ENCODE results near the gene SLC9A7.

Gene SLC9A7

DNA sequence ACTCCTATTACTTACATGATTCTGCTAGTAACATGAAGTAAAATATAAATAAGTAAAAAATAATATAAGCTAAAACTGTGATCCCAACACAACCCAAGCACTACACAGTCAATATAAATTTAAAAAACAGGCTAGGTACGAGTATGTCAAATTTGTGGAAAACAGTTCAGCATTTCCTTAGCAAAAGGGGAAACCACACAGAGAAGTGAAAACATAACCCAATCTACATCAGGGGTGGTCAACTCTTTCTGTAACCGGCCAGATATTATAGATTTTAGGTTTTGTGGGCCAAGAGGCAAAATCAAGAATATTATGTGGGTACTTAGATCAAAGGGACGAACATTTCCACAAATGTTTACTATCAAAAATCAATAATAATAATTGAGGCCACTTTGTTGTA, 115.3 kb downstream of the SLC9A7 start:
- TF ChIP-seq, protein P1, sequence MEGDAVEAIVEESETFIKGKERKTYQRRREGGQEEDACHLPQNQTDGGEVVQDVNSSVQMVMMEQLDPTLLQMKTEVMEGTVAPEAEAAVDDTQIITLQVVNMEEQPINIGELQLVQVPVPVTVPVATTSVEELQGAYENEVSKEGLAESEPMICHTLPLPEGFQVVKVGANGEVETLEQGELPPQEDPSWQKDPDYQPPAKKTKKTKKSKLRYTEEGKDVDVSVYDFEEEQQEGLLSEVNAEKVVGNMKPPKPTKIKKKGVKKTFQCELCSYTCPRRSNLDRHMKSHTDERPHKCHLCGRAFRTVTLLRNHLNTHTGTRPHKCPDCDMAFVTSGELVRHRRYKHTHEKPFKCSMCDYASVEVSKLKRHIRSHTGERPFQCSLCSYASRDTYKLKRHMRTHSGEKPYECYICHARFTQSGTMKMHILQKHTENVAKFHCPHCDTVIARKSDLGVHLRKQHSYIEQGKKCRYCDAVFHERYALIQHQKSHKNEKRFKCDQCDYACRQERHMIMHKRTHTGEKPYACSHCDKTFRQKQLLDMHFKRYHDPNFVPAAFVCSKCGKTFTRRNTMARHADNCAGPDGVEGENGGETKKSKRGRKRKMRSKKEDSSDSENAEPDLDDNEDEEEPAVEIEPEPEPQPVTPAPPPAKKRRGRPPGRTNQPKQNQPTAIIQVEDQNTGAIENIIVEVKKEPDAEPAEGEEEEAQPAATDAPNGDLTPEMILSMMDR (IDR thresholded peaks at IDR 0.05; ENCODE audit: insufficient read depth, low read length, missing control alignments): no peak
- ChIA-PET POLR2A (no interaction called here), CTCF (interaction anchor here (1.0 kb wide), 1 partner anchor 88 kb away, joined by 3 read pairs; no protein-coding TSS in a partner anchor)
- DNase-seq (ENCODE audit: low read depth, low spot score): no peak
- H3K4me3 ChIP-seq (ENCODE audit: low read depth, low read length): no peak overlapping the region

DNA sequence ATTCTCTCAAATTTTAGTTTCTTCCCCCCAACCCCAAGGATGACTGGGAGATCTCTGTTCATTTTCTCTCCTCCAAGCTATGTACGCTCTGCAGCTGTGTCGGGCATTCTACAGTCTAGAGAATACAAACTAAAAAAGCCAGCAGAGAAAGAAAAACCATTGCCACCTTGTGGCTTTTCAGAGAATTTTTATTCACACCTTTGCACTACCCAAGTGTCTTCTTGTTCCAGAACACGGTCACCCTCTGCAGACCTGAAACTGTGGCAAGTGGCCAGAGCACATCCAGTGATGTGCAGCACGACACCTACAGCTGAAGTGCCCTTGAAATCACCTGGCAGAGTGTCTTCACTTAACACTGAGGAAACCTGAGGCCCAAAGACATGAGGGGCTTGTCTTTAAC, 116.8 kb downstream of the SLC9A7 start:
- no peak overlapping the region for H3K4me3 ChIP-seq (ENCODE audit: low read depth, low read length)
- TF ChIP-seq, protein P1 (IDR thresholded peaks at IDR 0.05; ENCODE audit: insufficient read depth, low read length, missing control alignments): no peak
- CTCF ChIA-PET: interaction anchor here (0.9 to 2.6 kb wide), 7 partner anchors 12 to 94 kb away, joined by 3 to 6 read pairs (median 3); no protein-coding TSS in a partner anchor
- POLR2A ChIA-PET: interaction anchor here (0.7 kb wide), 1 partner anchor 119 kb away, joined by 3 read pairs; no protein-coding TSS in a partner anchor
- no peak for DNase-seq (ENCODE audit: low read depth, low spot score)

DNA sequence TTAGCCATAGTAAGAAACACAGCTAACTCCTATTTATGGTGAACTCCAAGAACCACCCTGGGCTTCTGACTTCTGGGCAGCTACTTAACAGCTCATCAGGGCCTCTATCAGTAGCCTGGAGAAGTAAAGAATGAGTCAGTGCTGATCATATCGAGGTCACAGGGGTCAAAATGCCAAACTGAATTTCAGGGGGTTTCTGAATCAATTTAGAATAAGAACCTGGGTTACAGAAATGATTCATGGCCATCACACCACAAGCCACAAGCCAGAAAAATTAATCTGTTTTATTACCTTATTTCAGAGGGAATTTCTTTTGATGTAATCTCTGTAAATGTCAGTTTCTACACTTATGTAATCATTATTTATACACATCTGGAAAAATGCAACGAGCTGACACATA, 121.0 kb downstream of the SLC9A7 start:
- ChIA-PET CTCF (interaction anchor here (1.2 kb wide), 1 partner anchor 84 kb away, joined by 4 read pairs; no protein-coding TSS in a partner anchor), POLR2A (no interaction called here)
- DNase-seq (ENCODE audit: low read depth, low spot score): no peak
- no peak overlapping the region for H3K4me3 ChIP-seq (ENCODE audit: low read depth, low read length)
- TF ChIP-seq, protein P1 (IDR thresholded peaks at IDR 0.05; ENCODE audit: insufficient read depth, low read length, missing control alignments): no peak

DNA sequence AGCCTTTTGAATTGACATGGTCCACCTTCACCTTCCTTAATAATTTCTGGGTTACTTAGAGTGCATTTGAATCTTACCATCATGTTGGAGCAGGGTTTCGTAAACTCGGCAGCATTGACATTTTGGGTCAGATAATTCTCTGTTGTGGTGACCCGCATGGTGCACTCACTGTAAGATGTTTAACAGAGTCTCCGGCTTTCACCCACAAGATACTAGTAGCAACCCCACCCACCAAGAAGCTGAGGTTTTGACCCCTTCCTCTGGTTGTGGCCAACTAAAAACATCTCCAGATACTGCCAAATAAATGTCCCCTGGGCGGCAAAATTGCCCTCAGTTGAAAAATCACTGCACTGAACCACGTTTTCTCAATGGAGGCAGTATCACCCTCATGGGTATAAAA, 122.7 kb downstream of the SLC9A7 start:
- H3K4me3 ChIP-seq (ENCODE audit: low read depth, low read length): no peak overlapping the region
- ChIA-PET CTCF (no interaction called here), POLR2A (no interaction called here)
- no peak for DNase-seq (ENCODE audit: low read depth, low spot score)
- TF ChIP-seq, protein P1 (IDR thresholded peaks at IDR 0.05; ENCODE audit: insufficient read depth, low read length, missing control alignments): no peak

DNA sequence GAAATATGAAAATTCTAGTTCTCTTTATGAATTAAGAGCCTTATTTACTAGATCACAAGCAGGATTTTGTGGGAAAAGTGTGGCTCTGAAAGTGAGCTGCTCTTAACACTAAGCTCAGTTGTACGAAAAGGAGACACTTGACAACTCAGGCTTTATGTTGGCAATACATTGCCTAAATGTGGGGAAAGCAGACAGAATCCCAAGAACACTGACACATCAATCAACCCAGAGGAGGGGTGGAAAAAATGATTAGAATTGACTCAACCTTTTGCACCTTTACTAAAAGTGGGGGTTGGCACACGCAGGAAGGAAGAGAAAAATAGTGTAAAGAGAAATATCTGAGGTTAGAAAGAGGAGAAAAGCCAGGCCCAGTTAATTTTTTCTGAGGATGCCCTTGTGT, 123.7 kb downstream of the SLC9A7 start:
- DNase-seq (ENCODE audit: low read depth, low spot score): no peak
- ChIA-PET POLR2A (no interaction called here), CTCF (no interaction called here)
- TF ChIP-seq, protein P1 (IDR thresholded peaks at IDR 0.05; ENCODE audit: insufficient read depth, low read length, missing control alignments): no peak
- H3K4me3 ChIP-seq (ENCODE audit: low read depth, low read length): no peak overlapping the region

DNA sequence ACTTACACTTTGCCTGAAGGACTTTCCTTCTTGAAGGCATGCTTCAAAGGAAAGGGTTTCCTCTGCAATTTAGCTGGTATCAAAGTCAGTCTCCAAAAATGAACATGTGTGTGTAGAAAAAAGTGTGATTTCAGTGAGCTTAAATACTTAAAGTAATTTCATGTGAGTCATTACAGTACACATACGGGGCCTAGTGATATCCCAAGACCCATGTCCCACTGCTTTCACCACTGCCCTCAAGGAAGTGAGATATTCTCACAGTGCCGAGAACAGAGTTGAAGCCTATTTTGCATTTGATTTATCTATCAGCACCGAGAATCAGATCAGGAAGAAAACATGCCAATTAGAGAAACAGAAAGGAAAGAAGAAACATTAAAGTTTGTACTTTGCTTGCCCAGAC, 124.3 kb downstream of the SLC9A7 start:
- POLR2A ChIA-PET: no interaction called here
- H3K4me3 ChIP-seq (ENCODE audit: low read depth, low read length): no peak overlapping the region
- DNase-seq (ENCODE audit: low read depth, low spot score): no peak
- TF ChIP-seq, protein P1 (IDR thresholded peaks at IDR 0.05; ENCODE audit: insufficient read depth, low read length, missing control alignments): no peak
- CTCF ChIA-PET: no interaction called here

Data from AG04449 (cell line).